MM.1S (cell line): ENCODE measurements around the gene CGN.

Experiments used
- CTCF ChIP-seq: fragments of 300-600 bp; sonication (generic); IDR thresholded peaks from 2 replicates; pipeline ENCODE4 v1.5.1; 2016; ENCODE audit warnings: antibody characterized with exemption, low read length, mixed read lengths
- EZH2phosphoT487 ChIP-seq: fragments of 300-600 bp; sonication (generic); IDR thresholded peaks from 2 replicates; pipeline ENCODE4 v1.6.1; 2018; ENCODE audit warnings: antibody characterized with exemption, low read length

DNA sequence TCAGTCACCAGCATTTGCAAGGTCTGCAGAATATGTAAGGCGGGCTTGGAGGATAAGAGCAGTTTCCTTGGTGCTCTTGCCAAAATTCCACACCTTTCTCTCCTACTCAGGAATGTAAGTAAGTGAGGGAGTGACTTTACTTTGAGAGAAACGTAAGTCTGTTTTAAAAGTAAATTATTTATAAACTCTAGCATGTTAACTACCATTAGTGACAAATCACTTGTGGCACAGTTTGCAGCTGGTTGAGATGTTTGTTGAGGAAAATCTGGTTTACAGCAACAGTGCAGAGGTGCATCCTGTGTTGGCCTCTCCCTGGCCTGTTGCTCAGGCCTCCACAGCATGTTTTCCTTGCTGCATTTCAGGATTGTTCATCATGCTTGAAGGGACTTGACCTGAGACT lies 8.5 kb downstream of the CGN start:
- TF ChIP-seq CTCF (no peak), EZH2phosphoT487 (no peak)
